HG02642 (cell line): ENCODE measurements around the gene LPCAT2.
"Not testable (repeated sequence)": the region's sequence is repeated elsewhere in the genome, so short reads cannot be mapped to it uniquely, and the experiment has no call there.

ENCODE experiments used
- ATAC-seq: cut with Tn5 transposase; IDR thresholded peaks from one replicate; pipeline ENCODE4 v1.9.1; 2021; ENCODE audit warnings: mild to moderate bottlenecking; ENCODE audit not compliant: unreplicated experiment, poor library complexity

LPCAT2 gene

GRCh38 chr16:55576384-55576783 lies 67.5 kb downstream of the LPCAT2 start:
- no peak for ATAC-seq

- no peak for ATAC-seq
Observed at GRCh38 chr16:55577887-55578286, 69.0 kb downstream of the LPCAT2 start.

- no peak for ATAC-seq
Observed at GRCh38 chr16:55585631-55586030, 76.8 kb downstream of the LPCAT2 start.

- no peak for ATAC-seq
Observed at GRCh38 chr16:55588799-55589198, 79.9 kb downstream of the LPCAT2 start.

- no peak for ATAC-seq
Observed at GRCh38 chr16:55592306-55592705, 83.4 kb downstream of the LPCAT2 start.

- no peak for ATAC-seq
Observed at GRCh38 chr16:55597928-55598327, 89.1 kb downstream of the LPCAT2 start.

- no peak for ATAC-seq
Observed at GRCh38 chr16:55605754-55606336, 97.0 kb downstream of the LPCAT2 start.

- ATAC-seq: no peak
Observed at GRCh38 chr16:55613613-55614335, 104.9 kb downstream of the LPCAT2 start.

GRCh38 chr16:55615071-55615470 lies 106.2 kb downstream of the LPCAT2 start:
- ATAC-seq: no peak

- not testable (repeated sequence) for ATAC-seq
Observed at GRCh38 chr16:55615670-55616069, 106.8 kb downstream of the LPCAT2 start.

GRCh38 chr16:55621771-55622170 lies 112.9 kb downstream of the LPCAT2 start:
- no peak for ATAC-seq

- no peak for ATAC-seq
Observed at GRCh38 chr16:55622272-55622671, 113.4 kb downstream of the LPCAT2 start.

- no peak for ATAC-seq
Observed at GRCh38 chr16:55622930-55623561, 114.2 kb downstream of the LPCAT2 start.

GRCh38 chr16:55623640-55624039 lies 114.8 kb downstream of the LPCAT2 start:
- ATAC-seq: no peak

GRCh38 chr16:55624696-55625095 lies 115.8 kb downstream of the LPCAT2 start:
- ATAC-seq: no peak

GRCh38 chr16:55625843-55626242 lies 117.0 kb downstream of the LPCAT2 start:
- no peak for ATAC-seq

GRCh38 chr16:55628306-55628968 lies 119.6 kb downstream of the LPCAT2 start:
- no peak for ATAC-seq

GRCh38 chr16:55630774-55631173 lies 121.9 kb downstream of the LPCAT2 start:
- ATAC-seq: no peak

GRCh38 chr16:55632259-55632658 lies 123.4 kb downstream of the LPCAT2 start:
- no peak for ATAC-seq

GRCh38 chr16:55634193-55634592 lies 125.3 kb downstream of the LPCAT2 start:
- no peak for ATAC-seq
